Measurements from ENCODE around the gene PABPN1L.

- TF ChIP-seq CTCF (IDR thresholded peaks at IDR 0.05) (no peak), EP300 (IDR thresholded peaks at IDR 0.05) (no peak), POLR2AphosphoS5 (IDR thresholded peaks at IDR 0.05) (no peak), POLR2A (IDR thresholded peaks at IDR 0.05; ENCODE audit: low read depth) (no peak)
Observed at GRCh38 chr16:88814144-88814502, 52.3 kb downstream of the PABPN1L start.

All from esophagus muscularis mucosa (tissue), 4 donors.